ENCODE measurements around the gene TLL2.

TLL2 gene

GRCh38 chr10:96460316-96460715 lies 53.4 kb downstream of the TLL2 start:
- no peak for DNase-seq

- DNase-seq = no peak
Observed at GRCh38 chr10:96457341-96457740, 56.4 kb downstream of the TLL2 start.

- no peak for DNase-seq
Observed at GRCh38 chr10:96456296-96456840, 57.4 kb downstream of the TLL2 start.

- DNase-seq = no peak
Observed at GRCh38 chr10:96453856-96454583, 59.7 kb downstream of the TLL2 start.

GRCh38 chr10:96452494-96453153 lies 61.1 kb downstream of the TLL2 start:
- DNase-seq = no peak

DNA sequence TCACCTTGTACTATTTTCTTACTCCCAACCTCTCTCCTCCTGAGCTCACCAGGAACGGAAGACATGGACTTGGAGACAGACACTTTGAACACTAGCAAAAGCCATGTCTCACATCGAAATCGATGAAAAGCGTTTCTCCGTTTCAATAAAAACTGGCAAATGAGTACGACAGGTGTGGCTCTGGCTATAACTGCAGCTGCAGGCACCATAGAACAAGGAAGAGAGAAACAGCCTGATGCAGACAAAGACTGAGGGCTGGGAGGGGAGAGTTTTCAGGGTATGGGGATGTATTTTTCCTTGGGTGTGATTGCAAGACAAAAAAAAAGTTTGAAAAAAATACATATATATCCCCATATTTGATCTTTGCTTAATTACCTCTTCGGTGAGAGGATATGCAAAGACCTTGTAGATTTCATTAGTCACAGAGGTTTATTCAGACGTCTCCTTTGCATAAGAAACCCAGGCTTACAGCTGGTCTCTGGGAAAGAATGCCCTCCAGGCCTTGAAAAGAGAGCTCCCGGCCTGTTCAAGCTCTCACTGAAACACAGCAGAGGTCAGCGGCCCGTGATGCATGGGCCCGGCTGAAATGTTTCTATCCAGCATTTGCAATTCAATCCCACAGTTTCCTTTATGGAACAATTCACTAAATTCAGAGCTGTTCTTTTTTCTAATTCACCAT lies 63.1 kb downstream of the TLL2 start:
- no peak for DNase-seq

DNA sequence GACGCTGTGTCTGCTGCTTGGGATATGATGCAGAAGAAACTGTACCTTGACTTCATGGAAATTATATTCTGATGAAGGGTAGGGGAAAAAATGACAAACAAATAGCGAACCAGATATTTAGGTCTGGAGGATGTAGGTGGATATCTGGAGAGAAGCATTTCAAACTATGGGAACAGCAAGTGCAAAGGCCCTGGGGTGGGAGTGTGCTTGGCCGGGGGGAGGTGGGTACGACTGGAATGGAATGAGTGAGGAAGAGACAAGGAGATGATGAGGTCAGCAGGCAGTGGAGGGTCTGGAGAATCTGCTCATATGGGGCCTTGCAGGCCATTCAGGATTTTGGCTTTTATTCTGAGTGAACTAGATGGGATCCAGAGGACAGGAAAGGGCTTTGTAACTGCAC lies 65.2 kb downstream of the TLL2 start:
- DNase-seq = no peak

- DNase-seq = no peak
Observed at GRCh38 chr10:96448021-96448457, 65.7 kb downstream of the TLL2 start.

DNA sequence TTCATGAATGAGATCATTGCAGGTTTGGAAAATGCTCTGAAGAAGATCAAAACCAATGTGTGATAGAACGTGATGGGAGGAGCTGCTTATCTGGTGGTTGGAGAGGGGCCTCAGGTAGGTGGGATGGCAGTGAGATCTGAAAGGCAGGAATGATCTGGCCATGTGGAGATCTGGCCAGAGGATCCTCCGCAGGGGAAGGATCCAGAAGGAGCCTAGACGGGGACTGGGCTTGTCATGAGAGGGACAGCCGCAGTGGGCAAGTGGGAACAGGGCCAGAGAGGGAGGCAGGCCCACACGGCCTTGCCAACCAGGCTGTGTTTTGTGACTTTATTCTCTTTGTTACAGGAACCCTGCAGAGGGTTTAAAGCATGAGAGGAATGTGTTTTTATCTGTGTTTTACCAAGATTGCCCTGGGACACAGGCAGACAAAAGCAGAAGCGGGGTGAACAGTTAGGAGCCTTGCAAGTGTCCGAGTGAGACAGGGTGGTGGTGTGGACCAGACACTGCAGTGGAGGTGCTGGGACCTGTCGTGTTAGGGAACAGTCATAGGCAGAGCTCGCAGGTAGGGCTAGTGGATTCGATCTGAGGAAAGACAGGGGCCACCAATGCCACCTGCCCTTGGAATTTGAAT lies 66.6 kb downstream of the TLL2 start:
- DNase-seq = no peak

DNA sequence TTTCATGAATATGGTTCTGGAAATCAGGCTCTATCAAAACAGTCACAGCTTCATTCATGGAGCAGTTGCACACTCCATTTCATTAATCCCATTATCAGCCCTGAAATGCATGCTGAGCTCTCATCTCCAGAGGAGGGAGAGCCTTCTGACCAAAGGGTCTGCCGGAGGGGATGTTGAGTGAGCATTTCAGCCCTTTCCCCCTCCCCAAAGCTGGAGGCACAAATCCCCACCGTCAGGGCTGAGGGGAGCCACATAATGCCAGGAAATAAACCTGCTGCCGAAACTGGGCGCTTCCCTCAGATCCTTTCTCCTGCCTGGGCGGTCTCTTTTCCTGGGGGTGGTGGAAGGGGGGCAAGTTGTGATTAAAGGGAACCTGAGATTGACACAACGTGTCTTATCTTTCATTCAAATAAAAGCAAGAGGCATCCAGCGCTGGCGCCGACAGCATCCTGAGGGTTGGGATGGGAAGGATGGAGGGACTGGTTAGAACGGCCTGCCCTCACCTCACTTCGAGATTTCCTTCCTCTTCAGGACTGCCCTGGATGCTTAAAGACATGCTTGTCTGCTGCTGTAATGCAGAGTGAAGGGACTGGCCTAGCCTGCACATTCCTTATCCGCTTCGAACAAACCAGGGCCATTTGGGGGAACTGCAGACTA lies 71.6 kb downstream of the TLL2 start:
- DNase-seq = no peak

DNA sequence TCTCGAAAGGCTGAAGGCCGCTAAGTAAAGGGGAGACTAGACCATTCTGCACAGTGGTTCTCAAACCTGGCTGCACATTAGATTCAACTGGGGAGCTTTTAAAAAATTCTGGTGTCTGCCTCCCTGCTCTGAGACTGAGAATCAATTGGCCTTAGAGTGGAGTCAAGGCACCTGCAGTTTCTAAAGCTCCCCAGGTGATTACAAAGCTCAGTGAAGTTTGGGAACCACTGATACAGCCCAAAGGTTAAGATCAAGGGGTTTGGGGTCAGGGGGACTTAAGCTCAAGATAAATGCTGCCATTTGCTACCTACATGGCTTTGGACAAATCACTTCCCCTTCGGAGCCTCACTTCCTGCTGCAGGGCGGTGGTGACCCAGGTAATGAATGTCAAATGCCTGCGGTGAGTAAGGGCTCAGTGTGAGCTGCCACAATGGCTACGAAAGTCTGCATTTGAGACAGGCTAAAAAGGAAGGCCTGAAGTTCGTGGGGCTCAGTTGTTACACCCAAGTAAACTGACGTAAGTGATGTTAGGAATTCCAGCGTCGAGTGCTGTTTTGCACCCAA lies 72.3 kb downstream of the TLL2 start:
- DNase-seq = no peak

GRCh38 chr10:96440361-96441292 lies 73.1 kb downstream of the TLL2 start:
- no peak for DNase-seq

- no peak for DNase-seq
Observed at GRCh38 chr10:96439725-96440124, 74.0 kb downstream of the TLL2 start.

- no peak for DNase-seq
Observed at GRCh38 chr10:96436035-96436434, 77.7 kb downstream of the TLL2 start.

DNA sequence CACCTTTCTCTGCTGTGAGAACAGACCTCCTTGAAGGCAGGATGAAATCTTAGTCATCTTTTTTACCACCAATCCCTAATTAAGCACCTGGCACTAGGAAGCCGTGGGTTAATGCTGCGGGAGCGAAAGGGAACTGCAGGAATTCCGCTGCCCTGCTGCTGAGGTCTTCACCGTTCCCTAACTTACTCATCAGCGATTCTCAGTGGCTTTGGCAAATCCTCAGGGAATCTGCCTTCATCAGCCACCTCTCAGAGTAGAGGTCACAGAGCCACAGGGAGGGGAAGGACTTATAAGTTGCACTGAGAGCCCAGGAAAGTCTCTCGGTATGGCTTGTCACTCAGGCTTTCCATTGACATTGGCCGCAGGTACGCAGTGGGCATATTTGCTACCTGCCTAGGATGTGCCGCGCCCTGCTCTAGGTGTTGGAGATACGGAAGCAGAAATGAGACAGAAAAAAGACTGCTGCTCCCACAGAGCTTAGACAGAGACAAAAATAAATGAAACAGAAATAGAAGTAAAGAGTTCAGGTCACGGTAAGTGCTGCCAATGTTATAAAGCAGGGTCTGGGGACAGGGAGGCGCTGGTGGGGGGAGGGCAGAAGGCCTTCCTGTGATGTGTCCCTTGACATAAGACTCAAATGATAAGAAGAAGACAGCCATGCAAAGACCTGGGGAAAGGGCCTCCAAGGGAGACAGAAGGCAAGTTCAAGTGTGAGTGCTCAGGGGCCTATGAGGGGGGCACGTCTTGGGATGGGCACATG lies 82.3 kb downstream of the TLL2 start:
- no peak for DNase-seq

GRCh38 chr10:96427291-96427690 lies 86.4 kb downstream of the TLL2 start:
- no peak for DNase-seq

DNA sequence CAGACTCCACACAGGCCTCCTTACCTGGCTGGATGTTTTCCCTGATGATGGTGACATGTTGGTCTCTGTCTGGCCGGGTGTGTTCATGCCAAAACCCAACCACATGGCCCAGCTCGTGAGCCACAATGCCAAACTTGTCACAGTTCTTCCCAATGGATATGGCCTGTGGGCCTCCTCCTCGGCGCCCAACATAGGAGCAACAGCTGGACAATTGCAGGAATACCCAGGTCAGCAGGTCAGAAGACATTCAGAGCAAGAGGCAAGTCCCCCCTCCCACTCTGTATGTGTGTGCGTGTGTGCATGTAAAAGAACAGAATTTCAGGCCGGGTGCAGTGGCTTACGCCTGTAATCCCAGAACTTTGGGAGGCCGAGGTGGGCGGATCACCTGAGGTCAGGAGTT lies 91.2 kb downstream of the TLL2 start:
- no peak for DNase-seq

GRCh38 chr10:96421995-96422394 lies 91.7 kb downstream of the TLL2 start:
- DNase-seq = no peak

GRCh38 chr10:96420228-96421009 lies 93.3 kb downstream of the TLL2 start:
- no peak for DNase-seq

DNA sequence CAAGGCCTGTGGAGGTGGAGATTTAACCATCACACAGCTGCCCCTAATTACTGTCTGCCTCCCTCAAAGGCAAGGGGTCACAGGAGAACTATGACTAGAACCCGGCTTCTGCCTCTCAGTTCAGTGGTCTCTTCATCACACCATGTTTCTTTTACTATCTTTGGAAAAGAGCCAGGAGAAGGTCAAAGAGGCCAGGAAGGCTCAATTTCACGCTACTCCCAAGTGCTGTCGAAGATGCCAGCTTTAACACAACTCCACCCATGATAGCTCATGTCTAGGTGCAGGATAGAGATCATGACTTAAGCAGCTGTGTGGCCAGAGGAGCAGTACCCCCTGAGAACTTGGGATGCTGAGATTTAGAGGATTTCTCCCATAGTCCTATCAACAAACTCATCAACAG lies 94.4 kb downstream of the TLL2 start:
- no peak for DNase-seq
